Measurements from ENCODE around the gene ANXA6. TPM values are rescaled to one million over a fixed set of nuclear protein-coding genes. Genes with fewer than 3 reads are reported as not detected.

The ANXA6 gene
- total RNA-seq, 1 donor from 2014 or later = 301 TPM

- intact Hi-C loops (cut with micrococcal nuclease) = no loop called here
- H3K4me1 Mint-ChIP-seq (ENCODE audit: low read depth) = peaks cover 7% of the 10 kb centered on the region
- no peak overlapping the region for H3K27ac Mint-ChIP-seq
- H3K4me3 Mint-ChIP-seq = no peak overlapping the region
- peaks cover 17% of the 10 kb centered on the region for H3K36me3 Mint-ChIP-seq (ENCODE audit: low read depth)
- no peaks in the 10 kb centered on the region for H3K27me3 Mint-ChIP-seq (ENCODE audit: insufficient read depth)
- no peaks in the 10 kb centered on the region for H3K9me3 Mint-ChIP-seq
- no peak for DNase-seq (ENCODE audit: low spot score)
Observed at GRCh38 chr5:151174612-151175101, 17.1 kb upstream of the ANXA6 start.

GRCh38 chr5:151173711-151174611 is 16.4 kb upstream of the ANXA6 start:
- DNase-seq (ENCODE audit: low spot score) = no peak
- peaks cover 7% of the 10 kb centered on the region for H3K4me1 Mint-ChIP-seq (ENCODE audit: low read depth)
- H3K36me3 Mint-ChIP-seq (ENCODE audit: low read depth) = peaks cover 16% of the 10 kb centered on the region
- H3K27me3 Mint-ChIP-seq (ENCODE audit: insufficient read depth) = no peaks in the 10 kb centered on the region
- intact Hi-C loops (cut with micrococcal nuclease) = no loop called here
- H3K27ac Mint-ChIP-seq = no peak overlapping the region
- H3K9me3 Mint-ChIP-seq = no peaks in the 10 kb centered on the region
- H3K4me3 Mint-ChIP-seq = no peak overlapping the region

- peaks cover 4% of the 10 kb centered on the region for H3K36me3 Mint-ChIP-seq (ENCODE audit: low read depth)
- peaks cover 7% of the 10 kb centered on the region for H3K4me1 Mint-ChIP-seq (ENCODE audit: low read depth)
Observed at GRCh38 chr5:151171529-151171928, 13.9 kb upstream of the ANXA6 start.

GRCh38 chr5:151168602-151169344 is 11.2 kb upstream of the ANXA6 start:
- Mint-ChIP-seq H3K27ac (no peak overlapping the region), H3K4me3 (no peak overlapping the region), H3K4me1 (ENCODE audit: low read depth) (peaks cover 16% of the 10 kb centered on the region), H3K36me3 (ENCODE audit: low read depth) (peaks cover 2% of the 10 kb centered on the region), H3K9me3 (no peaks in the 10 kb centered on the region), H3K27me3 (ENCODE audit: insufficient read depth) (peaks cover 3% of the 10 kb centered on the region)
- intact Hi-C loops (cut with micrococcal nuclease) = no loop called here
- DNase-seq (ENCODE audit: low spot score) = no peak

More at GRCh38 chr5:151171529-151171928, 13.9 kb upstream of the ANXA6 start:
- DNase-seq (ENCODE audit: low spot score) = no peak
- intact Hi-C loops (cut with micrococcal nuclease) = no loop called here
- Mint-ChIP-seq H3K9me3 (no peaks in the 10 kb centered on the region), H3K27me3 (ENCODE audit: insufficient read depth) (no peaks in the 10 kb centered on the region), H3K4me3 (no peak overlapping the region), H3K27ac (no peak overlapping the region)

- no peaks in the 10 kb centered on the region for H3K9me3 Mint-ChIP-seq
- no peak overlapping the region for H3K27ac Mint-ChIP-seq
- H3K4me3 Mint-ChIP-seq = no peak overlapping the region
- DNase-seq (ENCODE audit: low spot score) = no peak
- H3K4me1 Mint-ChIP-seq (ENCODE audit: low read depth) = peaks cover 16% of the 10 kb centered on the region
- H3K36me3 Mint-ChIP-seq (ENCODE audit: low read depth) = peaks cover 2% of the 10 kb centered on the region
- H3K27me3 Mint-ChIP-seq (ENCODE audit: insufficient read depth) = peaks cover 3% of the 10 kb centered on the region
- intact Hi-C loops (cut with micrococcal nuclease) = no loop called here
Observed at GRCh38 chr5:151167022-151167421, 9.4 kb upstream of the ANXA6 start.

GRCh38 chr5:151164687-151165392 is 7.3 kb upstream of the ANXA6 start:
- H3K4me3 Mint-ChIP-seq = no peak overlapping the region
- H3K4me1 Mint-ChIP-seq (ENCODE audit: low read depth) = peaks cover 14% of the 10 kb centered on the region
- H3K27me3 Mint-ChIP-seq (ENCODE audit: insufficient read depth) = peaks cover 4% of the 10 kb centered on the region
- H3K27ac Mint-ChIP-seq = no peak overlapping the region
- peaks cover 4% of the 10 kb centered on the region for H3K36me3 Mint-ChIP-seq (ENCODE audit: low read depth)
- DNase-seq (ENCODE audit: low spot score) = peak; percentile 65
- H3K9me3 Mint-ChIP-seq = no peaks in the 10 kb centered on the region
- intact Hi-C loops (cut with micrococcal nuclease) = loop anchor here (1.0 to 2.0 kb wide), 9 partner anchors 8 to 364 kb away; partner anchors contain the start of gene ANXA6

- intact Hi-C loops (cut with micrococcal nuclease) = no loop called here
- H3K27ac Mint-ChIP-seq = no peak overlapping the region
- no peak overlapping the region for H3K4me3 Mint-ChIP-seq
- peaks cover 29% of the 10 kb centered on the region for H3K4me1 Mint-ChIP-seq (ENCODE audit: low read depth)
- peaks cover 2% of the 10 kb centered on the region for H3K36me3 Mint-ChIP-seq (ENCODE audit: low read depth)
- H3K9me3 Mint-ChIP-seq = no peaks in the 10 kb centered on the region
- no peak for DNase-seq (ENCODE audit: low spot score)
- H3K27me3 Mint-ChIP-seq (ENCODE audit: insufficient read depth) = peaks cover 4% of the 10 kb centered on the region
Observed at GRCh38 chr5:151162776-151163175, 5.2 kb upstream of the ANXA6 start.

GRCh38 chr5:151159649-151160373 is 2.2 kb upstream of the ANXA6 start:
- Mint-ChIP-seq H3K4me3 (peak overlapping the region; percentile 50), H3K9me3 (no peaks in the 10 kb centered on the region), H3K27ac (no peak overlapping the region), H3K4me1 (ENCODE audit: low read depth) (peaks cover 42% of the 10 kb centered on the region), H3K27me3 (ENCODE audit: insufficient read depth) (peaks cover 2% of the 10 kb centered on the region), H3K36me3 (ENCODE audit: low read depth) (peaks cover 7% of the 10 kb centered on the region)
- no peak for DNase-seq (ENCODE audit: low spot score)
- intact Hi-C loops (cut with micrococcal nuclease) = no loop called here

- peaks cover 51% of the 10 kb centered on the region for H3K4me1 Mint-ChIP-seq (ENCODE audit: low read depth)
- no peak for DNase-seq (ENCODE audit: low spot score)
- H3K36me3 Mint-ChIP-seq (ENCODE audit: low read depth) = peaks cover 12% of the 10 kb centered on the region
- intact Hi-C loops (cut with micrococcal nuclease) = no loop called here
- H3K4me3 Mint-ChIP-seq = peak overlapping the region; percentile 94
- H3K27me3 Mint-ChIP-seq (ENCODE audit: insufficient read depth) = peaks cover 2% of the 10 kb centered on the region
- H3K9me3 Mint-ChIP-seq = no peaks in the 10 kb centered on the region
- peak overlapping the region; percentile 36 for H3K27ac Mint-ChIP-seq
Observed at GRCh38 chr5:151158287-151158661, 695 bp upstream of the ANXA6 start.

GRCh38 chr5:151156507-151157420 is 815 bp downstream of the ANXA6 start:
- intact Hi-C loops (cut with micrococcal nuclease) = loop anchor here (1.0 to 2.0 kb wide), 4 partner anchors 9 to 368 kb away; no protein-coding TSS in a partner anchor
- Mint-ChIP-seq H3K9me3 (no peaks in the 10 kb centered on the region), H3K27me3 (ENCODE audit: insufficient read depth) (peaks cover 2% of the 10 kb centered on the region), H3K27ac (peak overlapping the region; percentile 92), H3K4me1 (ENCODE audit: low read depth) (peaks cover 67% of the 10 kb centered on the region), H3K36me3 (ENCODE audit: low read depth) (peaks cover 20% of the 10 kb centered on the region), H3K4me3 (peak overlapping the region; percentile 94)
- DNase-seq (ENCODE audit: low spot score) = no peak

- intact Hi-C loops (cut with micrococcal nuclease) = loop anchor here (1.0 to 2.0 kb wide), 3 partner anchors 15 to 367 kb away; no protein-coding TSS in a partner anchor
- no peaks in the 10 kb centered on the region for H3K9me3 Mint-ChIP-seq
- H3K4me3 Mint-ChIP-seq = peak overlapping the region; percentile 94
- H3K27me3 Mint-ChIP-seq (ENCODE audit: insufficient read depth) = peaks cover 2% of the 10 kb centered on the region
- H3K4me1 Mint-ChIP-seq (ENCODE audit: low read depth) = peaks cover 73% of the 10 kb centered on the region
- DNase-seq (ENCODE audit: low spot score) = no peak
- peaks cover 21% of the 10 kb centered on the region for H3K36me3 Mint-ChIP-seq (ENCODE audit: low read depth)
- peak overlapping the region; percentile 92 for H3K27ac Mint-ChIP-seq
Observed at GRCh38 chr5:151155775-151156506, 1.6 kb downstream of the ANXA6 start.
